AG09309 (cell line): ENCODE data around the gene GRK5.
A peak's percentile ranks its signal among the peaks of the same experiment; 100 is the strongest.

ENCODE experiments used
- DNase-seq: peaks from one replicate; pipeline ENCODE4 v3.0.0-alpha.2; 2010; ENCODE audit warnings: low read depth
- H3K4me3 ChIP-seq: 2 replicates; pipeline ENCODE4 v1.5.1; 2011; ENCODE audit warnings: mild to moderate bottlenecking, low read depth, low read length, moderate library complexity; ENCODE audit not compliant: control insufficient read depth
- TF ChIP-seq, protein P1 (sequence below): IDR thresholded peaks from 2 replicates; pipeline ENCODE4 v1.5.1; 2011; ENCODE audit warnings: mild to moderate bottlenecking, low read depth, low read length, inconsistent platforms; ENCODE audit not compliant: insufficient read depth, control insufficient read depth; ENCODE audit errors: missing control alignments

The GRK5 gene

GRCh38 chr10:119305860-119306513 lies 98.6 kb downstream of the GRK5 start:
- TF ChIP-seq, protein P1, sequence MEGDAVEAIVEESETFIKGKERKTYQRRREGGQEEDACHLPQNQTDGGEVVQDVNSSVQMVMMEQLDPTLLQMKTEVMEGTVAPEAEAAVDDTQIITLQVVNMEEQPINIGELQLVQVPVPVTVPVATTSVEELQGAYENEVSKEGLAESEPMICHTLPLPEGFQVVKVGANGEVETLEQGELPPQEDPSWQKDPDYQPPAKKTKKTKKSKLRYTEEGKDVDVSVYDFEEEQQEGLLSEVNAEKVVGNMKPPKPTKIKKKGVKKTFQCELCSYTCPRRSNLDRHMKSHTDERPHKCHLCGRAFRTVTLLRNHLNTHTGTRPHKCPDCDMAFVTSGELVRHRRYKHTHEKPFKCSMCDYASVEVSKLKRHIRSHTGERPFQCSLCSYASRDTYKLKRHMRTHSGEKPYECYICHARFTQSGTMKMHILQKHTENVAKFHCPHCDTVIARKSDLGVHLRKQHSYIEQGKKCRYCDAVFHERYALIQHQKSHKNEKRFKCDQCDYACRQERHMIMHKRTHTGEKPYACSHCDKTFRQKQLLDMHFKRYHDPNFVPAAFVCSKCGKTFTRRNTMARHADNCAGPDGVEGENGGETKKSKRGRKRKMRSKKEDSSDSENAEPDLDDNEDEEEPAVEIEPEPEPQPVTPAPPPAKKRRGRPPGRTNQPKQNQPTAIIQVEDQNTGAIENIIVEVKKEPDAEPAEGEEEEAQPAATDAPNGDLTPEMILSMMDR: no peak
- peak; percentile 95 for DNase-seq
- H3K4me3 ChIP-seq: no peak overlapping the region

DNA sequence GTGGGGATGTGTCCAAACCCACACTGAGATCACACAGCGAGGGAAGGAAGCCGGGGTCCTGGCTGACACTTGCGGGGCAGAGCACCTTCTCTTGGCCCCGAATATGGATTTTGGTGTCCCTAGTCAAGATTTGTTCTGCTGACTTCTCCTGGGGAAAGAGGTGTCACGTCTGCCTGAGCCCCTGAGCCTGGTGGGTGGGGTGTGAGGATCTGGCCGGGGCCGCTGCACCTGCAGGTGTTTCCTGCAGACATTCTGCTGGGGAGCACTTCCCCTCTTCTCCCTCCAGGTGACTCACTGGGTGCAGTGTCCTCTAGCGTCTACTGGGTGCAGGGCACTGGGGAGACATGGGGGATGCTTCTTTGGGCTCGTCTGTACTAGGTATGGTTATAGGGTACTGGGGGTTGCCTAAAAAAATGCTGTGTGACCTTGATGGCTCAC lies 99.2 kb downstream of the GRK5 start:
- DNase-seq: no peak
- no peak overlapping the region for H3K4me3 ChIP-seq
- TF ChIP-seq, protein P1: no peak

DNA sequence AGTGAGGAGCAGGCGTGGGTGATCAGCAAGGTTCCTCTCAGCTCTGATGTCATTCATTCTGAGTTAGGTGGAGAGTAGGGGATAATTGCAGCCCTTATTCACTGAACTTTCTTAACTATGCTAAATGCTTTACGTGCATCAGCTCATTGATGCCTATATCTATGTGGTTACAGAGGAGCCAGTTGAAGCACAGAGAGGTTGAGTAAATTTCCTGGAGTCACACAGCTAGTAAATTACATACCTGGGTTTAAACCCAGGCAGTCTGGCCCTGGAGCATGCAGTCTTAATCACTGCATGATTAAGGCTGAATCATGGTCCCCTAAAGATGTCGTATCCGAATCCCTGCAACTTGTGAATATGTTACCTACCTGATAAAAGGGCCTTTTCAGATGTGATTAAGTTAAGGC lies 99.6 kb downstream of the GRK5 start:
- TF ChIP-seq, protein P1: no peak
- DNase-seq: no peak
- H3K4me3 ChIP-seq: no peak overlapping the region

- TF ChIP-seq, protein P1: no peak
- DNase-seq: no peak
- no peak overlapping the region for H3K4me3 ChIP-seq
These were observed 100.7 kb downstream of the GRK5 start for GRCh38 chr10:119308089-119308488.

DNA sequence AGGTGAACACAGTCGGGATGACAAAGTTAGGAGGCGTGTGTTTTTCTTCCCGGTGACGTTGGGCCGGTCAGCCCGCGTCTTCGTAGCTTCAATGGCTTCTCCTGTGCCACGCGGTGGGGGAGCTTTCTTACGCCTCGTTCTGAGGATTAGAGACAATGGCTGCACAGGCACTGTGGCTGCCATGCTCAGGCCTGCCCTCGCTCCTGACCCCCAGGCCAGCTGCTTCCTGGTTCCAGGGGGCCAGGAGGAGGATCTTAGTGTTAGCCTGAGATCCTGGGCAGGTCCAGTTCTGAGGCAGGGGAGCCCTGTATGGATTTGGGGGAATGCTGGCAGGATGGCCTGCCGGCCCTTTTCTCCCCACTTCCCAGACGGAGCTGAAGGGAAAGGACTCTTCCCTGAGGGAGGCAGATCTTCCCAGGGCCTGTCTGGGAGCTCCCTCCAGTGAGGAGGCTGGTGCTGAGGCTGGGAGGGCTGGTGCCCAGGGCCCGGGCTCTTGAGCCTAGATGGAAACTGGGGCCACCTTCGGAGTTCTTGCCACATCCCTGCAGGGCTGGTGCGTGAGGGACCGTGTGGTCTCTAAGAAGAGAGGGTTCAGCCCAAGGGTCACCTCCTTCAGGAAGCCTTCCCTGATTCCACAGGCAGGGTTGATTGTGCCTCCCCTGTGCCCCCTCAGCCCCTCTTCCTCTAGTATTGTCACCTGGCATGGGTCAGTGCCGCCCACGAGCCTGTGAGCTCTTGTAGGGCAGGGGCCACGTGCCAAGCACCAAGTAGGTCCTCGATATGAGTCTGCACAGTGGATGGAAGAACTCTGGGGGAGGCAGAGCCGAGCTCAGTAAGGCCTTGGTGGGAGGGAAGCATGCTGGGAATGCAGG lies 101.4 kb downstream of the GRK5 start:
- no peak for DNase-seq
- no peak overlapping the region for H3K4me3 ChIP-seq
- TF ChIP-seq, protein P1: no peak

DNA sequence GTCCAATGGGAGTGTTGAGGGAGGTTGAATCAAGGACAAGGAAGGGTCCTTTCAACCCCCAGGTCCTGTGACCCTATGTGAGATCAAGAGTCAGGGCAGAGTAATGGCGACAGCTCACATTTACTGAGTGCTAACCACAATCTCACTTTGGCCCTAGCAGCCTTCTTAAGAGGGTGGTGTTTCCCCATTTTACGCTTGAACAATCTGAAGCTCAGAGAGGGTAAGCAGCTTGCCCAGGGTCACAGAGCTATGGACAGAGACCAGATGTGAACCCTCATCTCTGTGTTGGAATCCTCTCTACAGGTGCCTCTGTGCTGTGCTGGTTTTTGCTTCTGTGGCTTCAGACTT lies 102.0 kb downstream of the GRK5 start:
- no peak overlapping the region for H3K4me3 ChIP-seq
- TF ChIP-seq, protein P1: no peak
- DNase-seq: no peak
